C4-2B (cell line): ENCODE results near the gene NUB1.

Experiments used
- H3K27ac ChIP-seq: fragments of 450-650 bp; 2 replicates; pipeline ENCODE4 v1.5.1; 2017
- CTCF ChIP-seq: fragments of 450-650 bp; conservative IDR thresholded peaks from 2 replicates; pipeline ENCODE4 v1.5.1; 2017; ENCODE audit warnings: mild to moderate bottlenecking
- ZFX ChIP-seq: fragments of 450-650 bp; IDR thresholded peaks from 2 replicates; pipeline ENCODE4 v1.6.1; 2017

Gene NUB1

GRCh38 chr7:151383638-151384351 lies 42.2 kb downstream of the NUB1 start:
- no peak overlapping the region for H3K27ac ChIP-seq
- TF ChIP-seq CTCF, result no peak
- TF ChIP-seq ZFX, result no peak

- H3K27ac ChIP-seq, result no peak overlapping the region
- no peak for TF ChIP-seq ZFX
- TF ChIP-seq CTCF, result no peak
Observed at GRCh38 chr7:151384352-151384697, 42.7 kb downstream of the NUB1 start.

DNA sequence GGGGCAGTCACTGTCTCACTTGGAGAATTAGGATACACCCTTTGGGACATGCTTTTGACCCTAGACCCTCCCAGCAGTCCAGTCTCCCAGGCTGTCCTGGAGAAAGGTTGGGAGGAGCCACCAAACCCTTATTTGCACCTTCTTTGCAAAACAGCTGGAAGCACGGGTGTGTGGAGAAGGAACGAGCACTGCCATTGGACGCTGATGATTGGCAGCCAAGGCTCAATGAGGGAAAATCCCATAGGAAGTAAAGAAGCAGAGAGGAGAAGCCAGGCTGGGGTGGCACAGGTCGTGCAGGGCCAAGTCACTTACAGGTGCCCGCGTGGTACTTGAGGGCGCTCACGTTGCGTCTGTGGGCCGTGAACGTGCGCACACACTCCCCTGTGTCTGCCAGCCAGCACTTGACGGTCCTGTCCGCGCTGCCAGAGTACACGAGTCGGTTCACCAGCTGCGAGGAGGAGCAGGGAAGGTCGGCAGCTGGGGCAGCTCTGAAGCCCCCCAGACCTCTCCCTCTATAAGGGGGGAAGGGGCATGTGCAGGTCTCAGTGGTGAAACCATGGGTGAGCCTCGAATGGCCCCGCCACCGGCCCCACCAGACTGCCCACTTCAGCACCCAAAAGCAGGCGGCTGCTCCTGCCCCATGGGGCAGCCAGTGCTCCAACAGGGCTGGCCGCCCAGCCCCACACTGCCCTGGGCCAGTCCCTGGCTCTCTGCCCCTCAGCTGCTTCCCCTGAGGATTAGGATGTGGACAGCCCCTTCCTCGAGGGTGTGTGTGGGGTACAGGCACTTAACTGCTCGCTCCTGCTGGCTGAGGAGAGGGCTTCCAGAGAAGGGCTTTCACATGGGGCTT lies 43.4 kb downstream of the NUB1 start:
- TF ChIP-seq ZFX, result no peak
- no peak for TF ChIP-seq CTCF
- H3K27ac ChIP-seq, result no peak overlapping the region

DNA sequence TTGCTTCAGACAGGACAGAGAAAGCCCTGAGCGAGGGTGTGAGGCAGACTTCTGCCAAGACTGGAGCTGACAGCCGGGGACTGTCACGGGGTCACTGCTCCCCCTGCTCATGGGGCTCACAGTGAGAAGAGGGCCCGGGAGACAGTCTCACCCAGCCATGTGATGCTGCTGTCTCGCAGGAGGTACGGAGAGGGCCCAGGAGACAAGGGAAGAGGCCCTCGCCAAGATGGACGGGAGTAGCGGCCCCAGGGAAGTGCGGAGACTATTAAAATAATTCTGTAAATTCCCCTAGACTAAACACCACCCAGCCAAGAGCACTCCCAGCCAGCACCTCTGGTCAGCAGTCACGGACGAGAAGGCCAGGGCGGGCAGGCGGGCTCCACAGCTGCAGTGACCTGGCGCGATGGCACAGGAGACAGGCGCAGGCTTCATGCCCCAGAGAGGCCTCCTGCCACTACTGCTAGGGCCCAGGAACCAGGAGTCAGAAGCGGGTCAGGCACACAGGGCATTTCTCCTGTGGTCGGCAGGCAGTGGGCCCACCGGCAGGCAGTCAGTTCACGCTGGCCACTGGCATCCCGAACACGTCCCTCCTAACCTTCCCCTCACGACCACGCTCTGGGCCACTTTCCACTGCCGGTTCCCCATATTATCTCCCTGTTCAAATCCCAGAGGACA lies 44.2 kb downstream of the NUB1 start:
- TF ChIP-seq CTCF, result no peak
- TF ChIP-seq ZFX, result no peak
- no peak overlapping the region for H3K27ac ChIP-seq

DNA sequence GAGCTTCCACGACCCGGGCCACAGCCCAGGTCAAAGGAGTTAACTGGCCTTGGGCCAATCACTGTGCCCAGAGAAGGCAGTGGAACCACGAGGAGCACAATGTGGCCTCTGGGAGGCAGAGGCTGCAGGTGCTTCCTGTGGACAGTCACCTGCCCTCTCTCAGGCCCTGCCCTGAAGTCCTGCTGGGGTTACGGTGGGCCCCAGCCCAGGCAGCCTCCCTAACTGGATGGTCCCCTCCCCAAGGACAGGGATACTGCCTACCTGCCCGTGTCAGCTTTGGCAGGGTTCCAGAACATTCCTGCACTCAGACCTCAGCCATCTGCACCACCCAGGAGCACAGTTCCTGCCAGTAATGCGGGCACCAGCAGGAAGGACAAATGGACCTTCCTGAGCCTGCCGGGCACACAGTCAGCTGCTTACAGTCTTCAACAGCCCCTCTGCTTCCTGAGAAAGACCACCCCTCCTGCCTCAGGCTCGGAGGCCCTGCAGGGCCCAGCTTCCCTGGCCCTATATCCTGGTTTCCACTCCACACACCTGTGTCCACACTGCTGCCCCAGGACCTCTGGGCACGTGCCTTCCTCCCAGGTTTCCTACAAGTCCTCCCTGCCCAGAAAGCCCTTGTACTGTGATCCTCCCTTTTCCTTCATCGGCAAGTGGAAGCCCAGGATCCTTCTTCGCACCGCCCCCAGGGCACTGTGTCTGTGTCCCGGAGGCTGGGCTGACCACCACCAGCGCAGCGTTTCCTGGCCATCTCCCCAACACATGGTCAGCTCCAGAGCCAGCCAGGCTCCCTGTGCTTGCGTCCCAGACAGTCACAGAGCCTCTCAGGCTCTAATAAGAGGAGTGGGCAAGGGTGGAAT lies 44.9 kb downstream of the NUB1 start:
- TF ChIP-seq ZFX (no peak), CTCF (no peak)
- H3K27ac ChIP-seq, result 0 out of 2 replicates have a peak overlapping the region, but pooled peaks have one; percentile 0

GRCh38 chr7:151387161-151388006 lies 45.8 kb downstream of the NUB1 start:
- no peak overlapping the region for H3K27ac ChIP-seq
- TF ChIP-seq CTCF (no peak), ZFX (no peak)
